ENCODE results near the gene SPRR2F.
"Not testable (repeated sequence)": the region's sequence is repeated elsewhere in the genome, so short reads cannot be mapped to it uniquely, and the experiment has no call there.

The SPRR2F gene, protein sequence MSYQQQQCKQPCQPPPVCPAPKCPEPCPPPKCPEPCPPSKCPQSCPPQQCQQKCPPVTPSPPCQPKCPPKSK

DNA sequence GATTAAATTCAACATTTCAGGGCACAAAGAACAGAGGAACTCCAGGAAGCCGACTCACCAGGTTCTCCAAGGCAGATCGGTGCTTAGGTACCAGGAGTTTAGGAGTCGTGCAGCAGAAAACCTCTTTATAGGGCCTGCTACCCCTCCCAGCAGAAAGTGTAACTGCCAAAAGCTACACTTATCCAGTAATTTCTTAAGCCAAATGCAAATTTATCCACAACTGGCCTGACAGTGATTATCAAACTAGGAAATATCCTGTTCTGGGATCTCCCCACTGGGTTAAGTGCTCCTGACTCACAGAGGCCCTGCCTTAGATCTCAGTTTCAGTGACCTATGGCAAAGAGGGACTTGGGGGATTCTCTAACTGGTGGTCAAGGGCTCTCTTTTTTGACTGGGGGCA is at the start of gene SPRR2F:
Gene SPRR2F (minus strand): TSS at position 101 of the 400 bp plus-strand sequence. CDS start 783 bp downstream, outside the sequence.
- no peak for DNase-seq

DNA sequence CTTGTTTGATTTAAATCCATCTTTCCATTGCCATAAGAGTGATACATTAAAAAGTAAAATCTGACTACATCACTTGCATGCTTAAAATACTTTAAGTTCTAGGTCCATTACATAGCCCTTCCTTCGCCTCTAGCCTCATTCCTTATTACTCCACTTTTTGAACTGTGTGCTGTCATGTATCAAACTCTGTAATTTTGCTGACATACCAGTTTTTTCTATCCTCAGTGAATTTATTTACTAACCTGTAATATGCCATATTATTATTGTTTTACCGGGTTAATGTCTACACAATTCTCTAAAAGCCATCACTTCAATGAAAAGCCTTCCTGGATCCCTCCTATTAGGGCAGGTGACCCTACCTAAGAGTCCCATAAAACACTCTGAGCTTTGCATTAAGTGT is 42.2 kb upstream of the SPRR2F start:
- no peak for DNase-seq

DNA sequence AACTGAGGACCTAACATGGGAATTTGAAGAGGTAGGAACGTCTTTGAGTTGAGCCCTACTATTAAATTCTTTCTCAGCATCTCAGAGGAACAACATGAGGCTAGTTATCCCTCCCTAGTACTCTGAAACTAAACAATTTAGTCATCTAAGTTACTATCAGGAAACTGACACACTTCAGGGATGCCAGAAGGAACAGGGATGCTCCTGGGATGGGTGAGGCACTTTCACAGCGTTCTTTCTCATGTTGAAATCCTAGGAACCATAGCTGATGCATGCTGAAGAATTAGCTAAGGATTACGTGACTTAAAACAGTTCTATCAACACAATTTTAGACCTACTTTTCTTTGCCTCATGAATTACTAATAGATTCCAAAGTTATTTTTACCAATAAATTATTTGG is 39.2 kb upstream of the SPRR2F start:
- no peak for DNase-seq

DNA sequence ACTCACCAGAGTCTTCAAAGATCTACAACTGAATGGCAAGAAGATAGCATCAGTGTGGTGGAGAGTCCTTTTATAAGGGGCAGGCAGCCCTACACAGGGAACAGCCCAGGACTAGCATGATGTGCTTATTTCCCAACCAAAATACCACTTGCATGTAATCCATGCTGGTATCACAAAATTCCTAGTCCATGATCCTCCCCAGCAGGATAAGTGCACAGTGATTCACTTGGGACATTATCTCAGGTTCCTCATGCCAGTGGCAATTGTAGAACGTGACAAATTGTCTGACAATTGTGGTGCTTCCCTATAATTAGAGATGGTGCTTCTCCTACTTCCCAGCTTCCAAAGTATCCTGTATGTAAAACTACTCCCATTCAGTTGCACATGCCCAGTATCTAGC is 37.5 kb upstream of the SPRR2F start, which contains the start of gene SPRR2G:
Gene SPRR2G (minus strand): TSS at position 45 of the 400 bp plus-strand sequence. CDS start 780 bp downstream, outside the sequence.
- DNase-seq, result no peak

DNA sequence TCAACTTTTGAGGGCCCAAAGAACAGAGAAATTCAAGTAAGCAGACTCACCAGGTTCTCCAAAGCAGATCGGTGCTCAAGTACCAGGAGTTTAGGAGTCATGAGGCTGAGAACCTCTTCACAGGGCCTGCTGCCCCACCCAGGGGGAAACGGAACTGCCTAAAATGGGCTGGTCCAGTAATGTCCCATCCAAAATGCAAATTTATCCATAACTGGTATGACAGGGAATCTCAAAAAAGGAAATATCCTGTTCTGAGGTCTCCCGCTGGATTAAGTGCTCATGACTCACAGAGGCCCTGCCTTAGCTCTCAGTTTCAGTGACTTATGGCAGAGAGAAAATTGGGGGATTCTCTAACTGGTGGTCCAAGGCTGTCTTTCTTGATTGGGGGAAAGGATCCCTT is 28.1 kb upstream of the SPRR2F start:
- DNase-seq, result no peak

DNA sequence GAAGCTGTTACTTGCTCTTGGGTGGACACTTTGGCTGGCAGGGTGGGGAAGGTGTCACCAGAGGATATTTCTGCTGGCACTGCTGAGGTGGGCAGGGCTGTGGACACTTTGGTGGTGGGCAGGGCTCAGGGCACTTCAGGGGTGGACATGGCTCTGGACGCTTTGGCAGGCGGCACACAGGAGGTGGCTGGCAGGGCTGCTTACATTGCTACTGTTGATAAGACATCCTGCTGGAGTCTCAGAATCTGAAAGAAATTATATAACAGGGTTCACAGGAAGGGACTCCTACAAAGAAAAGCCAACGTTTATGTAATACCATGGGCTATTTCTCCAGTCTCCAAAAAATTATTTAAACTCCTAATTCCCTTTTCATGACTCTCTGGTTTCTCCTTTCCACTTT is 27.2 kb upstream of the SPRR2F start:
- no peak for DNase-seq

DNA sequence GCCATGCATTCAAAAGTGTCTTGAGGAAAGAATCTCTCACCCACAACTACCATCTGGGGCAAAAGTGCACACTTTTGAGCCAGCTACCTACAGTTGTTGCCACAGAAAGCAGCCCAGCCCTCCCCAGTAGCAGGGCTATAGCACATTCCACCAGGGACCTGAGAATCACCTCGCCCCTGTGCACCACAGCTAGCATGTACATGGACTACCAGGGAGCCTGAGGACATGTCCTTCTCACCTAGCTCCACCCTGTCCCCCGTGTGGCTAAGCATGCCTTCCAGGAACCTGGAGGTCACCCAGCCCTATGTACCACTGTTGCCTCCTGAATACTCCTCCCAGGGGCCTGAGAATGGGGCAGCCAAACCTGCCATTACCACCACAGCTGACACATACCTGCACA is 20.4 kb upstream of the SPRR2F start:
- no peak for DNase-seq

DNA sequence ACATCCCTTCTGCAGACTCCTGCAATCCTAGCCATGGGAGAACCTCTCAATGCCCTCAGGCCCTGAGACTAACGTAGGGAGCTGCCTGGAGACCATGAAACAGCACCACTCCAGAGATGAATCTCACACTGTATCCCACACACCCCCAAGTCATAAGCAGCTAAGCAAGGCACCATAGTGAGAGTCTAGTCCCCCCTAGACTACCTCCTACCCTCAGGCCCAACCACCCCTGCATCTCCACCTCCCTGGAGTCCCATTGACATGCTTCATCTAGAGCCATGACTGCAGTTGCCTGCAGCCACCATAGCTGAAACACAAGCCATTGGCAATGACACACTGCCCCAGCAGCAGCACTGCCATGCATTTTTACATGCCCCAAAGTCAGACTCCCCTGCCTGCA is 20.0 kb upstream of the SPRR2F start:
- no peak for DNase-seq

DNA sequence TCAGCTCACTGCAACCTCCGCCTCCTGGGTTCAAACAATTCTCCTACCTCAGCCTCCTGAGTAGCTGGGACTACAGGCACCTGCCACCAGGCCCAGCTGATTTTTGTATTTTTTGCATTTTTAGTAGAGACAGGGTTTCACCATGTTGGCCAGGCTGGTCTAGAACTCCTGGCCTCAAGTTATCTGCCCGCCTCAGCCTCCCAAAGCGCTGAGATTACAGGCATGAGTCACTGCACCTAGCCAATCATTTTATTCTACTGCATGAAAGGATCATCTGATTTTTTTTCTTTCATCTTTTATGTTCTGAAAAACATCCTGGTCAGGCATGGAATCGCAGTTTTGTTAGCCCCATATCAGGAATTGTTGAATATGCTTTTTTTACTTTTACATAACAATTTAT is 15.4 kb upstream of the SPRR2F start:
- DNase-seq, result not testable (repeated sequence)

DNA sequence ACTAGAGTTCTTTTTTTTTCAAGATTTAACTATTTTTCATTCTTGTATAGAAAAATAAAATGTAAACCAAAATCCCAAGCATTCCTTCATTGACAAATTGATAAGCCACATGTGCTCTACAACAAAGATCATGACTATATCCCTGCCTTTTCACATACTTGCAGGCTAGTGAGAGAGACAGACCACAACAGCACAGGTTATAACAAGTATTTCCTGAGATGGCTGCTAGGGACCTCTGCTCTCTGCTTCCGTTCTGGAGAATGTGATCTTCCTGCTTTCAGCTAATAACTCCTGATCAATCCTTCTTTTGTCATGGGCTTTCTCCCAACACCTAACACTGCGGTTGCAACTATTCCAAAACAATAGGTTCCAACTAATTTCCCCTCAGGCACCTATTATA is 14.0 kb upstream of the SPRR2F start:
- DNase-seq, result no peak

DNA sequence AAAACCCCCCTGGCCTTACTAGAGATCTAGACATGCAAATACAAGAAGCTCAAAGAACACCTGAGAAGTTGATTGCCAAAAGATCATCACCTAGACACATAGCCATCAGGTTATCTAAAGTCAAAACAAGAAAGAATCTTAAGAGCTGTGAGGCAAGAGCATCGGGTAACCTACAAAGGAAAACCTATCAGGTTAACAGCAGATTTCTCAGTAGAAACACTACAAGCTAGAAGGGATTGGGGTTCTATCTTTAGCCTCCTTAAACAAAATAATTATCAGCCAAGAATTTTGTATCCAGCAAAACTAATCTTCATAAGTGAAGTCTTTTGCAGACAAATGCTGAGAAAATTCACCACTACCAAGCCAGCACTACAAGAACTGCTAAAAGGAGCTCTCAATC is 12.2 kb upstream of the SPRR2F start:
- DNase-seq, result no peak

DNA sequence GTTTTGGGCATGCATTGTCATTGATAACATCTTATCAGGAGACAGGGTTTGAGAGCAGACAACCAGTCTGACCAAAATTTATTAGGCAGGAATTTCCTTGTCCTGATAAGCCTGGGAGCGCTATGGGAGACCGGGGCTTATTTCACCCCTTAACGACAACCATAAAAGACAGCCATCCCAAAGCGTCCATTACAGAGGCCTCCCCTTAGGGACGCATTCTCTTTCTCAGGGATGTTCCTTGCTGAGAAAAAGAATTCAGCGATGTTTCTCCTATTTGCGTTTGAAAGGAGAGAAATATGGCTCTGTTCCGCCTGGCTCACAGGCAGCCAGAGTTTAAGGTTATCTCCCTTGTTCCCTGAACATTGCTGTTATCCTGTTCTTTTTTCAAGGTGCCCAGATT is 10.5 kb upstream of the SPRR2F start:
- DNase-seq, result not testable (repeated sequence)

DNA sequence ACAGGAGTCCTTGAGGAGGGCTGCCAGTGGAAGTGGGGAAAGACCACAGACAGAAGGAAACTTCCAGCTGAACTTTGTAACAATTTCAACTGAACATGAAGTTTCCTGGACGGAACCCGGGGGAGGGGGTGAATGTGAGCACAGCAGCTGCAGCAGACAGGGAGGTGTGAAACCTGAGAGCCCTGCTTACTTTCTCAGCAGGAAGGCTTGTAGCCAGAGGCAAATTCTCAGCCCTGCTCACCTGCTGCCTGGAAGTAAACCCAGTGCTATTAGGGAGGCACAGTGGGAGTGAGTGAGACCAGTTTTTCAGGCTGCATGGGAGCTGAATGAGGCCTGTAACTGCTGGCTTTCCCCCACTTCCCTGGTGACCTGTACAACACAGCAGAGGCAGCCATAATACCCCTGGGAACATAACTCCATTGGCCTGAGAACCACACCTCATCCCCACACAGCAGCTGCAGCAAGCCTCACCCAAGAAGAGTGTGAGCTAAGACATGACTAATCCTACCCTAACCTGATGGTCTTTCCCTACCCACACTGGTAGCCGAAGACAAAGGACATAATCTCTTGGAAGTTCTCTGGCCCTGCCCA is 9.6 kb upstream of the SPRR2F start:
- no peak for DNase-seq

DNA sequence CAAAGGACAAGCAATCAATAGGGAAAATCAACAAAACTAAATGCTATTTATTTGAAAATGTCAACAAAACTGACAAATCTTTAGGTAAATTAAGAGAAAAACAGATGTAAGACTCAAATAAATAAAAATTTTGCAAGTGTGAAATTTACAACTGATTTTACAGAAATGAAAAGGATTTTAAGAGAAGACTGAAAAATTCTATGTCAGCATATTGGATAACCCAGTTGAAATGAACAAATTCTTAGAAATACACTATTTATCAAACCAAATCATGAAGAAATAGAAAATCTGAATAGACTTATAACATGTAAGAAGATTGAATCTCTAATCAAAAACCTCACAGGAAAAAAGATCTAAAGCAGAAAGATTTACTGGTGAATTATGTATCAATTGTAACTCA is 7.6 kb upstream of the SPRR2F start:
- no peak for DNase-seq

DNA sequence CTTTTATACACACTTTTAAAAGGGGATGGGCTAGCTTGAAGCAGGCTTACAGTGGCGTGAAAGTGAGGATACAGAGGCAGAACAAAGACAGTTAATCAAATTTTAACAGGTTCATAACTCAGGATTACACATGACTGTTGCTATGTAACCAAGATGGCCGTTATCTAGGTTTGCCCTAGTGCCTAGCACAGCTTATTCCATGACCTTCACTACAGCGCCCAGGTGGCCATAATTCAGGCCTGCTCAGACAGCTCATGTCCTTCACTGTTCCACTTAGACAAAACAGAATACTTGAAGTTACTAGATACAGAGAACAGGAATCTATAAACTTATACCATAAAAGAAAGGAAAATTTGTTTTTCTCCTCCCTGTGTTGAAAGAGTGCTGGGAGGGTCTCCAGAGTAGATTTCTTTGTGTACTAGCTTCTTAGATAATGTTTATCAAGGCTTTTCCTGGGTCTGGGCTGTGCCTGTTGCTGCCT is 6.2 kb upstream of the SPRR2F start:
- DNase-seq, result no peak

DNA sequence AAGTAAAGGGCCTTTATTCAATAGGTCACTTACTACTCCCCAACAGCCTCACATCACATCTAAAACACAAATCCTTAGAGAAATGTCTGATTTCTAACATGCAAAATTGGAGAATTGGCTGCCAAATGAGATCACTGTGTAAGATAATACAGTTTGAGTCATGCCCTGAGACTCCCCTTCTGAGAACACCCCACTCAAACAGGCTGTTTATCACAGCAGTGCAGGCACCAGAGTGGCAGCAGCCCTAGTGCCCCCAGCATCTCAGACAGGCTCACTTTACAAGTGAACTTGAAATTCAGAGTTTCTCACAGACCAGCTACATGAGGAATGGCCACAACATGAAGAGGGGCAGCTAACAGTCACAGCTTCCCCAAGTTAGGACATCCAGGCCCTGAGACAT is 1.9 kb upstream of the SPRR2F start:
- not testable (repeated sequence) for DNase-seq

DNA sequence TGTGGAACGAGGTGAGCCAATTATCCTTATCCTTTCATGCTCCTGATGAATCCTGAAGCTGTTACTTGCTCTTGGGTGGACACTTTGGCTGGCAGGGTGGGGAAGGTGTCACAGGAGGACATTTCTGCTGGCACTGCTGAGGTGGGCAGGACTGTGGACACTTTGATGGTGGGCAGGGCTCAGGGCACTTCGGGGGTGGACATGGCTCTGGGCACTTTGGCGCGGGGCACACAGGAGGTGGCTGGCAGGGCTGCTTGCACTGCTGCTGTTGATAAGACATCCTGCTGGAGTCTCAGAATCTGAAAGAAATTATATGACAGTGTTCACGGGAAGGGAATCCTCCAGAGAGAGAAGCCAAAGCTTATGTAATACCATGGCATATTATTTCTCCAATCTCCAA is 862 bp downstream of the SPRR2F start:
- DNase-seq, result not testable (repeated sequence)

DNA sequence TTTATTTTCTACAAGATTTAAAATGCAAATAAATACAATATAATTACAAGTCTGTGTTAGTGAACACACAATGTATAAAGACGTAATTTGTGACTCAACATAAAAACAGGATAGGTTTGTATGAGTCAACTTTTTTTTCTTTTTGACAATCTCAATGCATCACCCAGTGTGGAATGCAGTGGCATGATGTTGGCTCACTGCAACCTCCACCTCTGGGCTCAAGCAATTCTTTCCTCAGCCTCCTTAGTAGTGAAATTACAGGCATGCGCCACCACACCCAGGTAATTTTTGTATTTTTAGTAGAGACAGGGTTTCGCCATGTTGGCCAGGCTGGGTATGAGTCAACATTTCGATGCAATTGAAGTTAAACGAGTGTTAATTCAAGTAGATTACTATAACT is 13.1 kb downstream of the SPRR2F start:
- DNase-seq, result no peak

DNA sequence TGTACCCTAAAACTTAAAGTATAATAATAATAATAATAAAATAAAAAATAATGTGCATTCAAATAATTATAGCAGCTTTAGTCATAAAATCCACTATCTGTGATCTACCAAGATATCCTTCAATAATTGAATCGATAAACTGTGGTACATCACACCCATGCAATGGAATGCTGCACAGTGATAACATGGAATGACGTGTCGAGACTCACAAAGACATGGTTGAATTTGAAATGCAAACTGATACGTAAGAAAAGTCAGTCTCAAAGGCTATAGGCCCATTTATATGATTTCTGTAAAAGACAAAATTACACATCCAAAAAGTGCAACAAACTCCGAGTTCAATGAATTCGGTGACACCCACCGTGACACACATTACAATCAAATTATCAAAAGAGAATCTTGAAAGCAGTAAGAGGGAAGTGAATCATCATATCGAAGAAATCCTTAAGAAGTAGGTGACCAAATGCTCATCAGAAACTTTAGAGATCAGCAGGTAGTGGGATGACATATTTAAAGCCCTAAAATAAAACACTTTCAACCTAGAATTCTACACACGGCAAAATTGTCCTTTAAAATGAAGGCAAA is 13.8 kb downstream of the SPRR2F start:
- DNase-seq, result no peak

DNA sequence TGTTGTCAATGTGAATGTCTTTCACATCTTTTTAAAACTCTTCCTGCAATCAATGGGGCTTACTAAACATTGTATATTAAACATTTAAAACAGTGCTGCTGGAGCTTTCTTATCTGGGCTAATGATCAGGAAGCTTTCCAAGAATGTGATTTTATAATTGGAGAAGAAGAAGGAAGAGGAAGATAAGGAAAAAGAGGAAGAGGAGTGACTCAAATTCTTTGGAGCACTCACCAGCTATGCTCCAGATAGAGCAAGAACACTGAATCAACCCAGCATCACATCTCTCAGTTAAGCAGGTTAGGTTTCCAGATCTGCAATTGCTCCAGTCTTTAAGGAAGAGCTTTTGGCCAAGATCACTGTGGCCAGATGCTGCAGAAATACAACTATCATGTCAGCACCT is 17.6 kb downstream of the SPRR2F start:
- no peak for DNase-seq

DNA sequence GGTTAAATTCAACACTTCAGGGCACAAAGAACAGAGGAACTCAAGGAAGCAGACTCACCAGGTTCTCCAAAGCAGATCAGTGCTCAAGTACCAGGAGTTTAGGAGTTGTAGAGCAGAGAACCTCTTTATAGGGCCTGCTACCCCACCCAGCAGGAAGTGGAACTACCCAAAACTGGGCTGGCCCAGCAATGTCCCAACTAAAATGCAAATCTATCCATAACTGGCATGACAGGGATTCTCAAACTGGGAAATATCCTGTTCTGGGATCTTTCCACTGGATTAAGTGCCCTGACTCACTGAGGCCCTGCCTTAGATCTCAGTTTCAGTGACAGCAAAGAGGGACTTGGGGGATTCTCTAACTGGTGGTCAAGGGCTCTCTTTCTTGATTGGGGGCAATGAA is 18.9 kb downstream of the SPRR2F start, which contains the start of gene SPRR2E:
Gene SPRR2E (minus strand): TSS at position 101 of the 400 bp plus-strand sequence. CDS start 775 bp downstream, outside the sequence.
- no peak for DNase-seq

DNA sequence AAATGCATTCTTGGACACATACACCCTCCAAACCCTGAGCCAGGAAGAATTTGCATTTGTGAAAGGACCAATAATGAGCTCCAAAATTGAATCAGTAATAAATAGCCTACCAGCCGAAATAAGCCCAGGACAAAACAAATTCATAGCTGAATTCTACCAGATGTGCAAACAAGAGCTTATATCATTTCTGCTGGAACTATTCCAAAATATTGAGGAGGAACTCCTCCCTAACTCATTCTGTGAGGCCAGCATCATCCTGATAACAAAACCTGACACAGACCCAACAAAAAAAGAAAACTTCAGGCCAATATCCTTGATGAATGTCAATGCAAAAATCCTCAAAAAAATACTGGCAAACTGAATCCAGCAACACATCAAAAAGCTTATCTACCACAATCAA is 25.7 kb downstream of the SPRR2F start:
- DNase-seq, result no peak

DNA sequence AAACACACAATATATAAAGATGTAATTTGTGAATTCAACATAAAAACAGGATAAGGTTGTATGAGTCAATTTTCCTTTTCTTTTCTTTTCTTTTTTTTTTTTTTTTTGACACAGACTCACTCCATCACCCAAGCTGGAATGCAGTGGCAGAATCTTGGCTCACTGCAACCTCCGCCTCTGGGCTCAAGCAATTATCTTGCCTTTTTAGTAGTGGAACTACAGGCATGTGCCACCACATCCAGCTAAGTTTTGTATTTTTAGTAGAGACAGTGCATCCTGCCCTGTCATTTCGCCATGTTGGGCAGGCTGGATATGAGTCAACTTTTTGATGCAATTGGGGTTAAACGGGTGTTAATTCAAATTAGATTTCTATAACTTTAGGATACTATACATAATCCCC is 31.6 kb downstream of the SPRR2F start:
- no peak for DNase-seq

All from stimulated activated CD4-positive, alpha-beta T cell treated with anti-CD3 and anti-CD28 coated beads, Interleukin-2, amount 100 ng/mL, for 48 hours (primary cell).